A673 (cell line): ENCODE data around the gene SP7. TPM values are rescaled to one million over a fixed set of nuclear protein-coding genes. Genes with fewer than 3 reads are reported as not detected.

Experiments used
- BruUV-seq: library from RNA; stranded (reverse); fragments of 400-500 nt; replicated peaks from 2 replicates; lab custom pipeline; 2021; lab: Mats Ljungman, UMichigan
- CTCF ChIA-PET: fragments of 300-600 bp; sonication (Branson Sonifier 250); formaldehyde crosslinking; loops from one replicate; lab custom pipeline; 2022; ENCODE audit warnings: antibody characterized with exemption; lab: Charles Lee
- POLR2A ChIA-PET: fragments of 300-600 bp; sonication (Branson Sonifier 250); formaldehyde crosslinking; loops from one replicate; lab custom pipeline; 2022; ENCODE audit warnings: antibody characterized with exemption; ENCODE audit not compliant: low non-redundant PET; lab: Charles Lee
- DNase-seq: peaks from one replicate; pipeline ENCODE4 v3.0.0-alpha.2; 2015; ENCODE audit warnings: low spot score
- H3K27ac ChIP-seq: fragments of 200-600 bp; sonication (generic); 2 replicates; pipeline ENCODE4 v1.5.1; 2016; ENCODE audit warnings: mixed run types, low read depth, mild to moderate bottlenecking, mixed read lengths, antibody characterized with exemption, low read length; ENCODE audit not compliant: poor library complexity, severe bottlenecking
- H3K27me3 ChIP-seq: fragments of 200-600 bp; sonication (generic); replicated peaks from 2 replicates; pipeline ENCODE4 v1.6.1; 2017; ENCODE audit warnings: mixed run types, low read depth, mild to moderate bottlenecking, mixed read lengths, antibody characterized with exemption, low read length; ENCODE audit not compliant: insufficient read depth, poor library complexity
- H3K36me3 ChIP-seq: fragments of 200-600 bp; sonication (generic); 2 replicates; pipeline ENCODE4 v1.6.1; 2016; ENCODE audit warnings: mixed run types, mild to moderate bottlenecking, mixed read lengths, antibody characterized with exemption, low read length; ENCODE audit not compliant: insufficient read depth, poor library complexity, severe bottlenecking
- H3K4me1 ChIP-seq: fragments of 200-600 bp; sonication (generic); 2 replicates; pipeline ENCODE4 v1.6.1; 2017; ENCODE audit warnings: mixed run types, mild to moderate bottlenecking, mixed read lengths, antibody characterized with exemption, low read length; ENCODE audit not compliant: insufficient read depth, poor library complexity, severe bottlenecking
- H3K4me3 ChIP-seq: fragments of 200-600 bp; sonication (generic); 2 replicates; pipeline ENCODE4 v1.5.1; 2016; ENCODE audit warnings: low read depth, mixed run types, mild to moderate bottlenecking, mixed read lengths, low read length; ENCODE audit not compliant: poor library complexity, severe bottlenecking
- H3K9me3 ChIP-seq: fragments of 200-600 bp; sonication (generic); 2 replicates; pipeline ENCODE4 v1.6.1; 2016; ENCODE audit warnings: mixed run types, low read depth, mild to moderate bottlenecking, mixed read lengths, antibody characterized with exemption, low read length; ENCODE audit not compliant: poor library complexity, severe bottlenecking
- EZH2 ChIP-seq: fragments of 200-600 bp; sonication (generic); IDR thresholded peaks from 2 replicates; pipeline ENCODE4 v1.6.1; 2017; ENCODE audit warnings: borderline replicate concordance, low read depth, mild to moderate bottlenecking, mixed read lengths, antibody characterized with exemption, low read length; ENCODE audit not compliant: poor library complexity, severe bottlenecking
- intact Hi-C: fragments of 100-400 bp; cut with micrococcal nuclease; formaldehyde crosslinking; loops from one replicate; pipeline ENCODE4 v1.10.0; 2022; ENCODE audit not compliant: unreplicated experiment
- total RNA-seq: library from RNA; stranded (reverse); gene quantifications from 2 replicates; pipeline ENCODE4 v1.2.3, GENCODE V29; 2021
- TF ChIP-seq, protein P1 (sequence below): fragments of 300-800, 200-600 bp; sonication (generic); conservative IDR thresholded peaks from 2 replicates; pipeline ENCODE4 v1.5.1; 2017; ENCODE audit warnings: low read depth, mild to moderate bottlenecking, antibody characterized with exemption, low read length, moderate library complexity, mixed read lengths

SP7 gene
- total RNA-seq, 1 experiment from 2014 or later: not detected

GRCh38 chr12:53302903-53303302 is 33.3 kb downstream of the SP7 start:
- ChIA-PET CTCF (no interaction called here), POLR2A (interaction anchor here (0.6 kb wide), 1 partner anchor 138 kb away, joined by 5 read pairs; no protein-coding TSS in a partner anchor)
- no peak for DNase-seq
- peaks cover 5% of the 10 kb centered on the region for H3K4me1 ChIP-seq
- intact Hi-C loops: no loop called here
- H3K4me3 ChIP-seq: no peak overlapping the region
- no peaks in the 10 kb centered on the region for H3K9me3 ChIP-seq
- H3K36me3 ChIP-seq: peaks cover 53% of the 10 kb centered on the region
- no peak for TF ChIP-seq EZH2
- TF ChIP-seq, protein P1, sequence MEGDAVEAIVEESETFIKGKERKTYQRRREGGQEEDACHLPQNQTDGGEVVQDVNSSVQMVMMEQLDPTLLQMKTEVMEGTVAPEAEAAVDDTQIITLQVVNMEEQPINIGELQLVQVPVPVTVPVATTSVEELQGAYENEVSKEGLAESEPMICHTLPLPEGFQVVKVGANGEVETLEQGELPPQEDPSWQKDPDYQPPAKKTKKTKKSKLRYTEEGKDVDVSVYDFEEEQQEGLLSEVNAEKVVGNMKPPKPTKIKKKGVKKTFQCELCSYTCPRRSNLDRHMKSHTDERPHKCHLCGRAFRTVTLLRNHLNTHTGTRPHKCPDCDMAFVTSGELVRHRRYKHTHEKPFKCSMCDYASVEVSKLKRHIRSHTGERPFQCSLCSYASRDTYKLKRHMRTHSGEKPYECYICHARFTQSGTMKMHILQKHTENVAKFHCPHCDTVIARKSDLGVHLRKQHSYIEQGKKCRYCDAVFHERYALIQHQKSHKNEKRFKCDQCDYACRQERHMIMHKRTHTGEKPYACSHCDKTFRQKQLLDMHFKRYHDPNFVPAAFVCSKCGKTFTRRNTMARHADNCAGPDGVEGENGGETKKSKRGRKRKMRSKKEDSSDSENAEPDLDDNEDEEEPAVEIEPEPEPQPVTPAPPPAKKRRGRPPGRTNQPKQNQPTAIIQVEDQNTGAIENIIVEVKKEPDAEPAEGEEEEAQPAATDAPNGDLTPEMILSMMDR: no peak
- H3K27me3 ChIP-seq: no peaks in the 10 kb centered on the region
- no peak overlapping the region for H3K27ac ChIP-seq
- BruUV-seq: no TSS peak

GRCh38 chr12:53300187-53300586 is 36.0 kb downstream of the SP7 start:
- H3K36me3 ChIP-seq: peaks cover 35% of the 10 kb centered on the region
- H3K9me3 ChIP-seq: no peaks in the 10 kb centered on the region
- TF ChIP-seq, protein P1: no peak
- no peak for TF ChIP-seq EZH2
- H3K27me3 ChIP-seq: no peaks in the 10 kb centered on the region
- peak overlapping the region; percentile 78 for H3K27ac ChIP-seq
- no peak for DNase-seq
- H3K4me1 ChIP-seq: peaks cover 9% of the 10 kb centered on the region
- POLR2A ChIA-PET: interaction anchor here (0.6 kb wide), 1 partner anchor 78 kb away, joined by 17 read pairs; no protein-coding TSS in a partner anchor
- BruUV-seq: TSS peak; percentile 2
- peak overlapping the region; percentile 73 for H3K4me3 ChIP-seq
- intact Hi-C loops: no loop called here
- CTCF ChIA-PET: interaction anchor here (1.8 kb wide), 1 partner anchor 21 kb away, joined by 11 read pairs; the partner anchor contains the start of gene AAAS

GRCh38 chr12:53299454-53300180 is 36.5 kb downstream of the SP7 start, which contains the start of gene MYG1:
Gene MYG1, plus strand, starts transcription at chr12:53299695. Its CDS starts 43 bp downstream, at chr12:53299738.
- no TSS peak for BruUV-seq
- TF ChIP-seq, protein P1: 0 out of 2 replicates have a peak, but pooled peaks have one; percentile 24
- no peak for TF ChIP-seq EZH2
- Histone ChIP-seq H3K27ac (peak within 1 kb of the TSS; percentile 78), H3K4me3 (peak within 1 kb of the TSS; percentile 73), H3K9me3 (no peaks in the 10 kb centered on the region), H3K36me3 (peaks cover 33% of the 10 kb centered on the region), H3K27me3 (no peaks in the 10 kb centered on the region), H3K4me1 (peaks cover 13% of the 10 kb centered on the region)
- POLR2A ChIA-PET: interaction anchor here (0.6 kb wide), 2 partner anchors 77 to 120 kb away, joined by 15 to 17 read pairs; no protein-coding TSS in a partner anchor
- intact Hi-C loops: no loop called here
- peak; percentile 97 for DNase-seq
- CTCF ChIA-PET: interaction anchor here (0.7 to 1.8 kb wide), 2 partner anchors 22 to 86 kb away, joined by 4 to 11 read pairs; partner anchors contain the start of gene AAAS
